TTC549 (cell line): Measurements from ENCODE around the gene PLAC8L1.

Source experiments
- FAIRE-seq: peaks from 2 replicates; lab custom pipeline; 2012; peaks lifted over from hg19 to GRCh38; lab: Jason Lieb, UNC

Gene PLAC8L1

DNA sequence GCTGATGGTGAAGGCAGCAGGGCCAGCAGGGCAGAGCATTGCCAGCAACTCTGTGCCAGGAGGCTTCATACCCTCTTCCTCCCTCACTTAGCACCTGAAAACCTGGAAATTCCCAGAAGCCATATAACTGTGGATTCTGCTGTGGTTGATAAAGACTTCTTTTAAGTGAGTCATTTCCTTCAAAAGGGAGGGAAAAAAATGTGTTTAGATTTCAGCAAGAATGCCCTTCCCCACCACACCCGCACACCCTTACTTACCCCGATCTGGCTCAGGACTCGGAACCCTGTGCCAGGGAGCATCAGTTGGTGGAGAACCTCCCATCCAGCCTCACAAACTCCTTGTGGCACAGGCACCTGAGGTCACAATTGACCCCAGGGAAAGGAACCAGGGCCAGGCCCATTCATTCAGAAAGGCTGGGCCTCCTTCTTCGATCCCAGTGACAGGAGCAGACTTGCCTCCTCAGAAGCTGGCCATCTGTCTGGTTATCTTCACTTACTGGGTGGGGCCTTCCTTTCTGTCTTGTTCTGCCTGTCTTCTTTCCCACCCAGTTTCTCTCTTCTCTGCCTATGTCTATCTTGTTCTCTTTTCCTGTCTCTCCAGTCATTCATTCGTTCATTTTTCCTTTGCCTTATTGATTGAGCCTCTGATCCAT lies 62.6 kb downstream of the PLAC8L1 start:
- FAIRE-seq: no peak

DNA sequence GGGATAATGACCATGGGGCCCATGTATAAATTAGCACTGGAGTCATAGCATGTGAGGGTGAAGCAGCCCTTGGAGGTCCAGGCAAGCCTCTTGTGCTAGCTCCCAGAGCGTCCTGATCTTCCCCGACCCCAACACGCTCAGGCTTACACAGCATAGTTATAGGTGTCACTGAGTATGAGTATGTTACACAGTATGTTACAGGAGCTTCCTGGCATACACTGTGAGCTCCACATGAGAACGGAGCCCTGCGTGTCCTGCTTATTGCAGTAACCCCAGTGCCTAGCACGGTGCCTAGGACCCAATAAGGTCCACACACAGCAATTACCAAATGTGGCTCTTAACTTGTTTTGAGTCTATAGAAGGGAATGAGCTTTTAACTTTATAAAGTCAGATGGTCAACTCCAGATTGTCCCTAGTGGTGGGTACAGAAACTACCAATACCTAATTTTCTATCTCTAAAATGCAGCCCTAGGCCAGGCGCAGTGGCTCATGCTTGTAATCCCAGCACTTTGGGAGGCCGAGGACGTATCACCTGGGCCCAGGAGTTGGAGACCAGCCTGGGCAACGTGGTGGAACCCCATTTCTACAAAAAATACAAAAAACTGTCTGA lies 64.1 kb downstream of the PLAC8L1 start:
- FAIRE-seq: no peak

DNA sequence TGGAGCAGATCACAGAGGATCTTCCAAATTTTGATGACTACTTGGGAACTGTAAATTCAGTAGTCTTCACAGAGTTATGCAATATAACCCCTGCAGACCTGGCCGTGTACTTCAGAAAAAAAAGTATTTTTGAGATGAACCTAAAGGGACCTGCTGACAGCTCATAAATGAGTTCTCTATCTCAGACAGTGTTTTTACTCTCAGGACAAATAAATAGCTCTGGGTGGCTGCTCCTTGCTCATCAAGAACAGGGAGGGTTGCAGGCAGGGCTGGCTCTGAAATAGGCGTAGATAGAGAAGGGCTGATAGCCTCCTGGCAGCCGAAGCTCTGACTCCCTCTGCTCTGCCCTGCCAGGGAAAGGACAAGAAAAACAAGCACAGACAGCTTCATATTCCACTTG lies 64.8 kb downstream of the PLAC8L1 start:
- no peak for FAIRE-seq

DNA sequence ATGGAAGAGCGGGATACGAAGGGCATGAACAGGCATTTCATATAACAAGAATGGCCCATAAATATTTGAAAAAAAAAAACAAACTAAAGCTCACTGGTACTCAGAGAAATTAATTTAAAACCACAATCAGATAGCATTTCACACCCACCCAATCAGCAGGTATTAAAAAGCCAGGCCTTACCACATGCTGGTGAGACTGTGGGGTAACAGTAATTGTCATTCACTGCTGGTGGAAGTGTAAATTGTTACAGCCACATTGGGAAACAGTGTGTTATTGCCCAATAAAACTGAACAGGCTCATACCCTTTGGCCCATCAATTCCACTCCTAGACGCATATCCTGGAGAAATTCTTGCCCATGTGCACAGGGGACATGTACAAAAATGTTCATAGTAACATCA lies 66.0 kb downstream of the PLAC8L1 start:
- no peak for FAIRE-seq

DNA sequence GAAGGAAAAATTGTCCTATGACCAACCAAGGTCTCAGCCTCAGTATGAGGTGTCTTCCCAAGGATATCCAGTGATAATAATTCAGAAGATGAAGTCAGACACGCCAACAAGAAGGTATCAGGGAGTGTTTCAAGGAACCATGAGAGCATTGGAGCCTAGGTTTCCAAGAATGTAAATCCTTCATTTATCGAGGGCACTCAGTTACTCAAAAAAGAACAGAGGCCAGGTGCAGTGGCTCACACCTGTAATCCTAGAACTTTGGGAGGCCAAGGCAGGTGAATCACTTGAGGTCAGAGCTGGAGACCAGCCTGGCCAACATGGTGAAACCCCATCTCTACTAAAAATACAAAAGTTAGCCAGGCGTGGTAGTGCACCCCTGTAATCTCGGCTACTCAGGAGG lies 70.8 kb downstream of the PLAC8L1 start:
- FAIRE-seq: no peak
